ENCODE data around the gene TCF7L1. TPM values are rescaled to one million over a fixed set of nuclear protein-coding genes. Genes with fewer than 3 reads are reported as not detected.

Gene TCF7L1
- polyA plus RNA-seq, 1 donor (not counting 4 experiments of a cell fraction or from before 2014, with no cell fraction given) = 1.0 TPM

- no peaks in the 10 kb centered on the region for H3K4me1 ChIP-seq (ENCODE audit: control insufficient read depth, extremely low read depth, insufficient read depth, low read length)
- H4K20me1 ChIP-seq (ENCODE audit: control insufficient read depth, extremely low read depth, insufficient read depth, low read length) = no peaks in the 10 kb centered on the region
- H3K9ac ChIP-seq (ENCODE audit: control insufficient read depth, extremely low read depth, insufficient read depth, low read length) = no peak overlapping the region
- H3K79me2 ChIP-seq (ENCODE audit: control insufficient read depth, insufficient read depth, low read length) = no peaks in the 10 kb centered on the region
- dilution Hi-C loops (cut with MboI; ENCODE audit: extremely low pct_ligation_motif_present, low sequenced_read_pairs) = no loop called here
- no peak overlapping the region for H3K4me2 ChIP-seq (ENCODE audit: control insufficient read depth, extremely low read depth, insufficient read depth, low read depth, low read length)
- TF ChIP-seq, protein P1, sequence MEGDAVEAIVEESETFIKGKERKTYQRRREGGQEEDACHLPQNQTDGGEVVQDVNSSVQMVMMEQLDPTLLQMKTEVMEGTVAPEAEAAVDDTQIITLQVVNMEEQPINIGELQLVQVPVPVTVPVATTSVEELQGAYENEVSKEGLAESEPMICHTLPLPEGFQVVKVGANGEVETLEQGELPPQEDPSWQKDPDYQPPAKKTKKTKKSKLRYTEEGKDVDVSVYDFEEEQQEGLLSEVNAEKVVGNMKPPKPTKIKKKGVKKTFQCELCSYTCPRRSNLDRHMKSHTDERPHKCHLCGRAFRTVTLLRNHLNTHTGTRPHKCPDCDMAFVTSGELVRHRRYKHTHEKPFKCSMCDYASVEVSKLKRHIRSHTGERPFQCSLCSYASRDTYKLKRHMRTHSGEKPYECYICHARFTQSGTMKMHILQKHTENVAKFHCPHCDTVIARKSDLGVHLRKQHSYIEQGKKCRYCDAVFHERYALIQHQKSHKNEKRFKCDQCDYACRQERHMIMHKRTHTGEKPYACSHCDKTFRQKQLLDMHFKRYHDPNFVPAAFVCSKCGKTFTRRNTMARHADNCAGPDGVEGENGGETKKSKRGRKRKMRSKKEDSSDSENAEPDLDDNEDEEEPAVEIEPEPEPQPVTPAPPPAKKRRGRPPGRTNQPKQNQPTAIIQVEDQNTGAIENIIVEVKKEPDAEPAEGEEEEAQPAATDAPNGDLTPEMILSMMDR (optimal IDR thresholded peaks at IDR 0.05 in 1 of 3, IDR thresholded peaks at IDR 0.05 in 1 of 3, conservative IDR thresholded peaks at IDR 0.05 in 1 of 3; ENCODE audit: extremely low read depth in 1 of 3, insufficient read depth in 2 of 3, low read length in 3 of 3) = no peak
- TF ChIP-seq EZH2 (IDR thresholded peaks at IDR 0.05; ENCODE audit: low read length) = no peak
- no peaks in the 10 kb centered on the region for H3K9me1 ChIP-seq (ENCODE audit: control insufficient read depth, extremely low read depth, insufficient read depth, low read length)
- FAIRE-seq (no peak), DNase-seq (ENCODE audit: low read depth, low spot score) (no peak)
- H3K36me3 ChIP-seq (ENCODE audit: control insufficient read depth in 2 of 2, extremely low read depth in 1 of 2, insufficient read depth in 2 of 2, low read length in 2 of 2) = no peaks in the 10 kb centered on the region
- no peak overlapping the region for H3K4me3 ChIP-seq (ENCODE audit: control insufficient read depth in 2 of 3, extremely low read depth in 1 of 3, insufficient read depth in 2 of 3, low read depth in 1 of 3, low read length in 3 of 3)
- no peak overlapping the region for H2AFZ ChIP-seq (ENCODE audit: control insufficient read depth, low read length)
- H3K27me3 ChIP-seq (ENCODE audit: control insufficient read depth, extremely low read depth, insufficient read depth, low read length) = no peaks in the 10 kb centered on the region
- H3K9me3 ChIP-seq (ENCODE audit: control insufficient read depth, low read depth, low read length) = no peaks in the 10 kb centered on the region
- no peak overlapping the region for H3K27ac ChIP-seq (ENCODE audit: control insufficient read depth, insufficient read depth, low read length)
Measured at GRCh38 chr2:85087541-85087940, 45.7 kb upstream of the TCF7L1 start.

- no peaks in the 10 kb centered on the region for H3K9me1 ChIP-seq (ENCODE audit: control insufficient read depth, extremely low read depth, insufficient read depth, low read length)
- DNase-seq (ENCODE audit: low read depth, low spot score) = no peak
Measured at GRCh38 chr2:85088921-85089320, 44.3 kb upstream of the TCF7L1 start.

More at GRCh38 chr2:85088921-85089320, 44.3 kb upstream of the TCF7L1 start:
- Histone ChIP-seq H3K4me2 (ENCODE audit: control insufficient read depth, extremely low read depth, insufficient read depth, low read depth, low read length) (no peak overlapping the region), H2AFZ (ENCODE audit: control insufficient read depth, low read length) (no peak overlapping the region), H3K79me2 (ENCODE audit: control insufficient read depth, insufficient read depth, low read length) (no peaks in the 10 kb centered on the region), H3K9ac (ENCODE audit: control insufficient read depth, extremely low read depth, insufficient read depth, low read length) (no peak overlapping the region), H3K36me3 (ENCODE audit: control insufficient read depth in 2 of 2, extremely low read depth in 1 of 2, insufficient read depth in 2 of 2, low read length in 2 of 2) (no peaks in the 10 kb centered on the region), H4K20me1 (ENCODE audit: control insufficient read depth, extremely low read depth, insufficient read depth, low read length) (no peaks in the 10 kb centered on the region), H3K27me3 (ENCODE audit: control insufficient read depth, extremely low read depth, insufficient read depth, low read length) (no peaks in the 10 kb centered on the region), H3K4me3 (ENCODE audit: control insufficient read depth in 2 of 3, extremely low read depth in 1 of 3, insufficient read depth in 2 of 3, low read depth in 1 of 3, low read length in 3 of 3) (no peak overlapping the region), H3K27ac (ENCODE audit: control insufficient read depth, insufficient read depth, low read length) (no peak overlapping the region), H3K4me1 (ENCODE audit: control insufficient read depth, extremely low read depth, insufficient read depth, low read length) (no peaks in the 10 kb centered on the region), H3K9me3 (ENCODE audit: control insufficient read depth, low read depth, low read length) (no peaks in the 10 kb centered on the region)
- dilution Hi-C loops (cut with MboI; ENCODE audit: extremely low pct_ligation_motif_present, low sequenced_read_pairs) = no loop called here
- no peak for TF ChIP-seq EZH2 (IDR thresholded peaks at IDR 0.05; ENCODE audit: low read length)
- TF ChIP-seq, protein P1 (optimal IDR thresholded peaks at IDR 0.05 in 1 of 3, IDR thresholded peaks at IDR 0.05 in 1 of 3, conservative IDR thresholded peaks at IDR 0.05 in 1 of 3; ENCODE audit: extremely low read depth in 1 of 3, insufficient read depth in 2 of 3, low read length in 3 of 3) = no peak
- no peak for FAIRE-seq

All from keratinocyte (primary cell).